ENCODE measurements around the gene NUAK1. TPM values are rescaled to one million over a fixed set of nuclear protein-coding genes. Genes with fewer than 3 reads are reported as not detected.
"Not testable (repeated sequence)": the region's sequence is repeated elsewhere in the genome, so short reads cannot be mapped to it uniquely, and the experiment has no call there.

The NUAK1 gene
- total RNA-seq, 1 donor from 2014 or later = 33.6 TPM

DNA sequence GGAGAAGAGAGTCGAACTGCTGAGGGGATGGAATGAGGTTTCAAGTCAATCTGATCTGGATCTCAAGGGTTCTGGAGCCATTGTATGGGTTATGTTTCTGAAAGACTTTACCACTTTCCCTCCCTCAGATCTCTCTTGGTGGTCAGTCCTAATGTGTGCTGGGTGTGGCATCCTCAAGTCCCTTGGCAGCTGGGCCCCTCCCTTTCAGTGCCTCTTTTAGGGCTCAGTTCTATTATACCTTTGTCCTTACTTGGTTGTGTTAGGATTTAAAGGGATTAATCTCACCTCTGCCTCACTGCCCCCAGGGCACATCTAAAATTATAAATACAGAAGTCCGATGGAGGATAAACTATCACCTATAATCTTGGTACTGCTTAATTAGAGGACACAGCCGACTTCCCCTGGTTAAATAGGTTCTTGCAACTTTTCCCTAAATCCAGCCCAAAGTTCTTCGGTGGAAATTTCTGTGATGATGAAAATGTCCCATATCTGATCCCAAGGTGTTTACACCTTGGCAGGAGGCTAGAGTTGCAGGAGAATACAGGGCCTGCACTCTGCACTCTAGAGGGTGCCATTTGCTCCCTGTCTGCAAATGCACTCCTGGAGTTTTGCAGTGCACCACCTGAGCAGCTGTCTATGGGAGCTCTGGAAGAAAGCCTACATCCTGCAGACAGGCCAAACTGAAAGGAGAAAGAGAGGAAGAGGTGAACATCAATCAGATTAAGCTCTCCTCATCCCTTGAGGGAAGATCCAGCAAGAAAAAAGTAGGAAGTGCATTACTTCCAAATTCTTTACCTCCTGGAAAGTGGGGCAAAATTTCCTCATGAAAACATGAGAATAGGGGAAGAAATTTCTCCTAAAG, 106.8 kb downstream of the NUAK1 start:
- ATAC-seq (ENCODE audit: poor library complexity) (peak; percentile 43), DNase-seq (no peak)
- intact Hi-C loops (cut with DNase I) = no loop called here

DNA sequence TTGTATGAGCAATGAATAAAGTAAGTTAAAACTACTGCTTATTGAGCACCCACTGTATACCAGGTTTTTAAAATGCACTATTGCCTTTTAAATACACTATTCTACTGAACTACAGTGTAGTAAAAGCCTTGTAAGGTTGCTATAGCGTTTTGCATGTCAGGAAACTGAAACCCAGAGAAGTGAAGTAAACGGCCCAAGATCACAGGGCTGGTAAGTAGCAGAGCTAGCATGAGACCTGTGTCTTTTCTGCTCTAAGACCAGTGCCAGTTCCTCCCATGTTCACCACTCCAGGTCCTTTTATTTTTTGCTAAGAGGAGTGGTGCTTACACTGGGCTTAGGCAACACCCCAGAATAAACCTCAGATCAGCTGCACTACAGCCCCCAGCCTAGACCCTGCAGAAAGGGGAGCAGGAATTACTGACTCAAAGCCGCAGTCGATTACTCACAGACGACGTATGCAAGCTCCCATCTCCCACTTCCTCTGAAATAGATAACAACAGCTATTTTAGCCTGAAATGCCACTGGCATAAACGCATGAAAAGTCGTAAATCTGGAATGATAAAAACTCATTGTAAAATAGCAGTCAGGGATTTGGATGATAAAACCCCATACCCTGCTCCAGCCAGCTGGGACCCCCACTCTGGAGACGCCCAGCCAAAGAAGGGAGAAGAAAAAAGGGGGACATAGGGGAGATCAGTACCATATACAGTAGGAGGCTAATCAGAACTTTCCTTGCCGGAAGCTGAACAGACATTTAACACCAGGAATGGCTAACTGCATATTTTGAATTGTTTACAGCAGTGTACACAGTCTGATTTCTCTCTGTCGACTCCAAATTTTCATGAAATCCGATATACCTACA, 108.3 kb downstream of the NUAK1 start:
- DNase-seq (no peak), ATAC-seq (ENCODE audit: poor library complexity) (no peak)
- intact Hi-C loops (cut with DNase I) = no loop called here

DNA sequence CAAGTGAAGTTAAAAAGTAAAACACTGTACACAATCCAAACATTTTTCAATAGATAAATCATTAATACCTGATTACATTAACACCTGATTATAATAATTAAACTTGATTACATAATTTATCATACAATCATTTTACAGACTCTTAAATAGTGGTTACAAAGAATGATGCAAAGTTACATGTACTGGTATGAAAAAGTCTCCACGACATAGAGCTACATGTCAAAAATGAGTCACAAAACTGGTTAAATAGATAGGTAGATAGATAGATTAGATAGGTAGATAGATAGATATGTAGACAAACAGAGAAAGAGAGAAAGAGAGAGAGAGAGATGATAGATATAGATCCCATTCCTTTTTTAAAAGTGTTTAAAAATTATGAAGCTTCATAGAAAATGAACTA, 109.2 kb downstream of the NUAK1 start:
- ATAC-seq (ENCODE audit: poor library complexity) (no peak), DNase-seq (no peak)
- intact Hi-C loops (cut with DNase I) = no loop called here

DNA sequence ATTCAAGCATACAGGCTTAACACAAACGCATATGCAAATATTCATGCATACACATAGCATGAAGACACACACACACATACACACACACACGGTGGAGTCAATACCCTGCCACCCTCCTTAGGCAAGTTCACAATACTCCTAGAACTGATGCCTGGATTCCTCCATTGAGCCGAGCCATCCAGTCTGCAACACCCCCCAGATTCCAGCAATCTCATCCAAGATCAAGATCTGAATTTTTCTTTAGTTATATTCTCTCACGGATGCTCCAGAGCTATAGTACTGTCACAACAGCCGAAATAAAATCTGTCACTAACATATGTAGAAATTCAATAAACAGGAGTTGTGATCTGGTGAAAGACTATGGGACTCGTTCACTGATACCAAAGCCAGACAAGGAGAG, 110.8 kb downstream of the NUAK1 start:
- no peak for DNase-seq
- ATAC-seq (ENCODE audit: poor library complexity) = no peak
- intact Hi-C loops (cut with DNase I) = no loop called here

- intact Hi-C loops (cut with DNase I) = no loop called here
- ATAC-seq (ENCODE audit: poor library complexity) = no peak
- no peak for DNase-seq
Measured at GRCh38 chr12:106027286-106027685, 111.5 kb downstream of the NUAK1 start.

- intact Hi-C loops (cut with DNase I) = no loop called here
- ATAC-seq (ENCODE audit: poor library complexity) = no peak
- no peak for DNase-seq
Measured at GRCh38 chr12:106025129-106025528, 113.6 kb downstream of the NUAK1 start.

- ATAC-seq (ENCODE audit: poor library complexity) (no peak), DNase-seq (no peak)
- intact Hi-C loops (cut with DNase I) = no loop called here
Measured at GRCh38 chr12:106023039-106023438, 115.7 kb downstream of the NUAK1 start.

GRCh38 chr12:106022568-106023012, 116.2 kb downstream of the NUAK1 start:
- intact Hi-C loops (cut with DNase I) = no loop called here
- ATAC-seq (ENCODE audit: poor library complexity) (no peak), DNase-seq (no peak)

GRCh38 chr12:106021516-106021915, 117.2 kb downstream of the NUAK1 start:
- ATAC-seq (ENCODE audit: poor library complexity) (peak; percentile 55), DNase-seq (no peak)
- intact Hi-C loops (cut with DNase I) = no loop called here

DNA sequence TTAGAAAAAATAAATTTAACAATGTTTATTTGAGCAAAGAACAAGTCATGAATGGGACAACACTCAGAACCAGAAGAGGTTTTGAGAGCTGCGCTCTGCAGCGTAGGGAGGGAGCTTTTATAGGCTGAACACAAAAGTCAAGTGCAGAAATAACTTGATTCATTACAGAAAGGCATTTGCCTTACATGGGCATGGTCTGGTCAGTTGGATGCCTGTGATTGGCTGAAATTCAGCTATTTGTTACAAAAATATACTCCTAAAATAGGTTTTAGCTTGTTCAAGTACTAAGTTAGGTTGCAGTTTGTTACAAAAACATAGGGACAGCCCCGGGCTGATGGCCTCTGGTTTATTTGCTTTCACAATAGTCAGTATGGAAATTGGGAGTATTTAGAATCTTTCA, 118.0 kb downstream of the NUAK1 start:
- intact Hi-C loops (cut with DNase I) = no loop called here

GRCh38 chr12:106019144-106019543, 119.6 kb downstream of the NUAK1 start:
- intact Hi-C loops (cut with DNase I) = no loop called here
- ATAC-seq (ENCODE audit: poor library complexity) (no peak), DNase-seq (no peak)

More for the DNA sequence above, 118.0 kb downstream of the NUAK1 start:
- no peak for ATAC-seq (ENCODE audit: poor library complexity)
- DNase-seq = no peak

DNA sequence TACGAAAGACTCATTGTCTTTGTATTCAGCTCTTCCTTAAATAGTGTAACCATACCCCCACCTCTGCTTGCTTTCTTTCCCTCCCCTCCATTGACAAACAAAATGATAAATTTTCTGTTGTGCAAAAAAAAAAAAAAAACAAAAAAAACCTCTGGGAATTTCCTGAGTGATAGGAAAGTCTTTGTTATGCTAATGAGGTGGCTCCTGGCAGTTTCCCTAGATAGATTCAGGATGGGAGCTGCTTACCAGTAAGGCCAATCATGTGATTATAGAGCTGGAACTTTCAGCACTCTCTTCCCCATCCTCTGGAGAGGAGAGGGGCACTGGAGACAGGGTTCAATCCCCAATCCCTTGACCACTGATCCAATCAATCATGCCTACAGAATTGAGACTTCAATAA, 120.5 kb downstream of the NUAK1 start:
- intact Hi-C loops (cut with DNase I) = no loop called here
- no peak for DNase-seq

DNA sequence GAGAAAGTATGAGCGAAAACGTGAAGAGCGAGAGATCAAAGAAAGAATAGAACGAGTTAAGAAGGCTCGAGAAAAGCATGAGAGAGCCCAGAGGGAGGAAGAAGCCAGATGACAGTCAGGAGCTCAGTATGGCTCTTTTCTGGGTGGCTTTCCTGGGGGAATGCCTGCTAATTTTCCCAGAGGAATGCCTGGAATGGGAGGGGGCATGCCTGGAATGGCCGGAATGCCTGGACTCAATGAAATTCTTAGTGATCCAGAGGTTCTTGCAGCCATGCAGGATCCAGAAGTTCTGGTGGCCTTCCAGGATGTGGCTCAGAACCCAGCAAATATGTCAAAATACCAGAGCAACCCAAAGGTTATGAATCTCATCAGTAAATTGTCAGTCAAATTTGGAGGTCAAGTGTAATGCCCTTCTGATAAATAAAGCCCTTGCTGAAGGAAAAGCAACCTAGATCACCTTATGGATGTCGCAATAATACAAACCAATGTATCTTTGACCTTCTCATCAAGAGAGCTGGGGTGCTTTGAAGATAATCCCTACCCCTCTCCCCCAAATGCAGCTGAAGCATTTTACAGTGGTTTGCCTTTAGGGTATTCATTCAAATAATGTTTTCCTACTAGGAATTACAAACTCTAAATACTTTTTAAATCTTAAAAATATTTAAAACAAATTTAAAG, 122.0 kb downstream of the NUAK1 start:
- ATAC-seq (ENCODE audit: poor library complexity); DNase-seq; intact Hi-C loops (cut with DNase I): not testable (repeated sequence)

More for the DNA sequence above, 120.5 kb downstream of the NUAK1 start:
- no peak for ATAC-seq (ENCODE audit: poor library complexity)

- intact Hi-C loops (cut with DNase I) = no loop called here
- ATAC-seq (ENCODE audit: poor library complexity) (no peak), DNase-seq (no peak)
Measured at GRCh38 chr12:106015646-106016045, 123.1 kb downstream of the NUAK1 start.

GRCh38 chr12:106013941-106014340, 124.8 kb downstream of the NUAK1 start:
- no peak for ATAC-seq (ENCODE audit: poor library complexity)
- DNase-seq = no peak
- intact Hi-C loops (cut with DNase I) = no loop called here
